ENCODE data around the gene WRNIP1. TPM values are rescaled to one million over a fixed set of nuclear protein-coding genes. Genes with fewer than 3 reads are reported as not detected.
A peak's percentile ranks its signal among the peaks of the same experiment; 100 is the strongest.

Gene WRNIP1
- total RNA-seq (2014; rRNA removed; shearing (Covaris generic)): 68.3 and 74.8 TPM in 2 replicates

GRCh38 chr6:2765166-2765895 is at the start of gene WRNIP1:
WRNIP1 (plus strand) TSS chr6:2765393; CDS start chr6:2765623, 230 bp downstream.
- H3K36me3 ChIP-seq: peaks cover 11% of the 10 kb centered on the region
- H3K4me3 ChIP-seq: peak within 1 kb of the TSS; percentile 75
- no peaks in the 10 kb centered on the region for H3K27me3 ChIP-seq
- H3K4me1 ChIP-seq: peaks cover 8% of the 10 kb centered on the region; the same call in 1 of the 2 replicates
- H3K9me3 ChIP-seq (replicated peaks): no peaks in the 10 kb centered on the region
- DNase-seq: peak; percentile 96
- H3K27ac ChIP-seq: peak within 1 kb of the TSS; percentile 58

GRCh38 chr6:2715737-2716136 is 49.5 kb upstream of the WRNIP1 start:
- H3K27me3 ChIP-seq: no peaks in the 10 kb centered on the region
- no peaks in the 10 kb centered on the region for H3K36me3 ChIP-seq
- DNase-seq: no peak
- H3K4me1 ChIP-seq: no peaks in the 10 kb centered on the region
- no peaks in the 10 kb centered on the region; the same call in 1 of the 2 replicates for H3K9me3 ChIP-seq (replicated peaks)
- H3K27ac ChIP-seq: no peak overlapping the region
- no peak overlapping the region for H3K4me3 ChIP-seq

- Histone ChIP-seq H3K9me3 (replicated peaks) (no peaks in the 10 kb centered on the region), H3K27ac (no peak overlapping the region)
- DNase-seq: no peak
Measured at GRCh38 chr6:2716936-2717700, 48.1 kb upstream of the WRNIP1 start.

GRCh38 chr6:2718334-2719092 is 46.7 kb upstream of the WRNIP1 start:
- no peaks in the 10 kb centered on the region for H3K4me1 ChIP-seq
- no peak overlapping the region for H3K27ac ChIP-seq
- H3K27me3 ChIP-seq: no peaks in the 10 kb centered on the region
- no peaks in the 10 kb centered on the region for H3K9me3 ChIP-seq (replicated peaks)
- DNase-seq: no peak
- no peaks in the 10 kb centered on the region for H3K36me3 ChIP-seq
- no peak overlapping the region for H3K4me3 ChIP-seq

More at GRCh38 chr6:2716936-2717700, 48.1 kb upstream of the WRNIP1 start:
- no peaks in the 10 kb centered on the region for H3K36me3 ChIP-seq
- H3K27me3 ChIP-seq: no peaks in the 10 kb centered on the region
- no peaks in the 10 kb centered on the region for H3K4me1 ChIP-seq
- no peak overlapping the region for H3K4me3 ChIP-seq

GRCh38 chr6:2719093-2719455 is 46.1 kb upstream of the WRNIP1 start:
- Histone ChIP-seq H3K9me3 (replicated peaks) (no peaks in the 10 kb centered on the region), H3K36me3 (no peaks in the 10 kb centered on the region), H3K27ac (no peak overlapping the region), H3K27me3 (no peaks in the 10 kb centered on the region), H3K4me1 (no peaks in the 10 kb centered on the region), H3K4me3 (no peak overlapping the region)
- no peak for DNase-seq

GRCh38 chr6:2721219-2721618 is 44.0 kb upstream of the WRNIP1 start:
- Histone ChIP-seq H3K27ac (no peak overlapping the region), H3K4me3 (no peak overlapping the region)

GRCh38 chr6:2725364-2725988 is 39.7 kb upstream of the WRNIP1 start:
- Histone ChIP-seq H3K27me3 (no peaks in the 10 kb centered on the region), H3K36me3 (no peaks in the 10 kb centered on the region), H3K4me3 (no peak overlapping the region), H3K9me3 (replicated peaks) (no peaks in the 10 kb centered on the region), H3K27ac (no peak overlapping the region), H3K4me1 (no peaks in the 10 kb centered on the region)
- DNase-seq: no peak

More at GRCh38 chr6:2721219-2721618, 44.0 kb upstream of the WRNIP1 start:
- no peaks in the 10 kb centered on the region for H3K4me1 ChIP-seq
- H3K36me3 ChIP-seq: no peaks in the 10 kb centered on the region
- no peaks in the 10 kb centered on the region for H3K27me3 ChIP-seq
- H3K9me3 ChIP-seq (replicated peaks): no peaks in the 10 kb centered on the region
- DNase-seq: no peak

- Histone ChIP-seq H3K4me3 (no peak overlapping the region), H3K9me3 (replicated peaks) (no peaks in the 10 kb centered on the region), H3K27ac (no peak overlapping the region), H3K4me1 (no peaks in the 10 kb centered on the region), H3K27me3 (no peaks in the 10 kb centered on the region), H3K36me3 (no peaks in the 10 kb centered on the region)
- no peak for DNase-seq
Measured at GRCh38 chr6:2725999-2726567, 39.1 kb upstream of the WRNIP1 start.

GRCh38 chr6:2729921-2730320 is 35.3 kb upstream of the WRNIP1 start:
- H3K9me3 ChIP-seq (replicated peaks): no peaks in the 10 kb centered on the region
- no peaks in the 10 kb centered on the region for H3K4me1 ChIP-seq
- no peak overlapping the region for H3K27ac ChIP-seq
- no peak for DNase-seq
- no peaks in the 10 kb centered on the region for H3K36me3 ChIP-seq
- no peaks in the 10 kb centered on the region for H3K27me3 ChIP-seq
- H3K4me3 ChIP-seq: no peak overlapping the region

- Histone ChIP-seq H3K9me3 (replicated peaks) (no peaks in the 10 kb centered on the region), H3K4me1 (no peaks in the 10 kb centered on the region)
Measured at GRCh38 chr6:2730353-2731107, 34.7 kb upstream of the WRNIP1 start.

GRCh38 chr6:2731281-2731909 is 33.8 kb upstream of the WRNIP1 start:
- DNase-seq: no peak
- Histone ChIP-seq H3K9me3 (replicated peaks) (no peaks in the 10 kb centered on the region), H3K27me3 (no peaks in the 10 kb centered on the region), H3K4me3 (no peak overlapping the region), H3K4me1 (no peaks in the 10 kb centered on the region), H3K36me3 (no peaks in the 10 kb centered on the region), H3K27ac (no peak overlapping the region)

More at GRCh38 chr6:2730353-2731107, 34.7 kb upstream of the WRNIP1 start:
- Histone ChIP-seq H3K27me3 (no peaks in the 10 kb centered on the region), H3K36me3 (no peaks in the 10 kb centered on the region), H3K27ac (no peak overlapping the region), H3K4me3 (no peak overlapping the region)
- DNase-seq: no peak

- DNase-seq: no peak
- Histone ChIP-seq H3K27me3 (no peaks in the 10 kb centered on the region), H3K36me3 (no peaks in the 10 kb centered on the region), H3K9me3 (replicated peaks) (no peaks in the 10 kb centered on the region), H3K4me1 (no peaks in the 10 kb centered on the region), H3K4me3 (no peak overlapping the region), H3K27ac (no peak overlapping the region)
Measured at GRCh38 chr6:2732503-2733089, 32.6 kb upstream of the WRNIP1 start.

GRCh38 chr6:2733324-2733723 is 31.9 kb upstream of the WRNIP1 start:
- Histone ChIP-seq H3K27ac (no peak overlapping the region), H3K9me3 (replicated peaks) (no peaks in the 10 kb centered on the region), H3K4me1 (no peaks in the 10 kb centered on the region), H3K36me3 (no peaks in the 10 kb centered on the region), H3K27me3 (no peaks in the 10 kb centered on the region), H3K4me3 (no peak overlapping the region)
- no peak for DNase-seq
